ENCODE measurements around the gene CATSPER1.
A peak's percentile ranks its signal among the peaks of the same experiment; 100 is the strongest.

The CATSPER1 gene

GRCh38 chr11:66017321-66017720, 9.0 kb downstream of the CATSPER1 start:
- Histone ChIP-seq H3K79me2 (no peaks in the 10 kb centered on the region), H3K36me3 (ENCODE audit: control insufficient read depth, insufficient read depth, low read length) (no peaks in the 10 kb centered on the region), H3K9me3 (ENCODE audit: control insufficient read depth, low read length) (no peaks in the 10 kb centered on the region), H3K9ac (no peak overlapping the region), H3K4me2 (ENCODE audit: low read length) (no peak overlapping the region), H3K27me3 (ENCODE audit: control insufficient read depth, insufficient read depth, low read length) (no peaks in the 10 kb centered on the region), H3K4me1 (peaks cover 11% of the 10 kb centered on the region), H3K27ac (no peak overlapping the region), H2AFZ (no peak overlapping the region), H3K4me3 (ENCODE audit: low read depth, low read length) (no peak overlapping the region)
- TF ChIP-seq, protein P1, sequence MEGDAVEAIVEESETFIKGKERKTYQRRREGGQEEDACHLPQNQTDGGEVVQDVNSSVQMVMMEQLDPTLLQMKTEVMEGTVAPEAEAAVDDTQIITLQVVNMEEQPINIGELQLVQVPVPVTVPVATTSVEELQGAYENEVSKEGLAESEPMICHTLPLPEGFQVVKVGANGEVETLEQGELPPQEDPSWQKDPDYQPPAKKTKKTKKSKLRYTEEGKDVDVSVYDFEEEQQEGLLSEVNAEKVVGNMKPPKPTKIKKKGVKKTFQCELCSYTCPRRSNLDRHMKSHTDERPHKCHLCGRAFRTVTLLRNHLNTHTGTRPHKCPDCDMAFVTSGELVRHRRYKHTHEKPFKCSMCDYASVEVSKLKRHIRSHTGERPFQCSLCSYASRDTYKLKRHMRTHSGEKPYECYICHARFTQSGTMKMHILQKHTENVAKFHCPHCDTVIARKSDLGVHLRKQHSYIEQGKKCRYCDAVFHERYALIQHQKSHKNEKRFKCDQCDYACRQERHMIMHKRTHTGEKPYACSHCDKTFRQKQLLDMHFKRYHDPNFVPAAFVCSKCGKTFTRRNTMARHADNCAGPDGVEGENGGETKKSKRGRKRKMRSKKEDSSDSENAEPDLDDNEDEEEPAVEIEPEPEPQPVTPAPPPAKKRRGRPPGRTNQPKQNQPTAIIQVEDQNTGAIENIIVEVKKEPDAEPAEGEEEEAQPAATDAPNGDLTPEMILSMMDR (IDR thresholded peaks at IDR 0.05): no peak

DNA sequence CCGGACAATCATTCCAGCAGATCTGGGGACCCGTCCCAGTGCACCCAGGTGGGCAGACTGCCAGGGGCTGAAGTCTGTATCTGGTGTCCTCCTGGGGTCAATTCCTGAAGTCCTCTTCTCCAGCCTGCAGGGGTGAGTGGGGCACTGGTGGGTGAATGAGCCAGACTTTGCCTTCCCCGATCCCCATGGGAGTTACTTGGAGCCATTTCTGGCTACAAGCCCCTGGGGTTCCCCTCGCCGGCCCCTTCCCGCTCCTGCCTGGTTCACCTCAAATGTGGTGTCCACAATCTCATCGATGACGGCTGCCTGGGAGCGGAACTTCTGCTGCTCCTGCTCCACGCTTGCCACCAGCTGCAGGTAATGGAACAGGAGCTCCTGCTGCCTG, 9.5 kb downstream of the CATSPER1 start:
- H3K27me3 ChIP-seq (ENCODE audit: control insufficient read depth, insufficient read depth, low read length): no peaks in the 10 kb centered on the region
- TF ChIP-seq, protein P1 (IDR thresholded peaks at IDR 0.05): no peak

GRCh38 chr11:66015936-66016792, 10.1 kb downstream of the CATSPER1 start:
- peak overlapping the region; percentile 56 for H2AFZ ChIP-seq
- H3K4me3 ChIP-seq (ENCODE audit: low read depth, low read length): no peak overlapping the region
- H3K4me2 ChIP-seq (ENCODE audit: low read length): no peak overlapping the region
- H3K36me3 ChIP-seq (ENCODE audit: control insufficient read depth, insufficient read depth, low read length): no peaks in the 10 kb centered on the region
- TF ChIP-seq, protein P1 (IDR thresholded peaks at IDR 0.05): no peak
- no peak overlapping the region for H3K9ac ChIP-seq
- H3K4me1 ChIP-seq: peaks cover 14% of the 10 kb centered on the region
- H3K79me2 ChIP-seq: no peaks in the 10 kb centered on the region
- no peaks in the 10 kb centered on the region for H3K9me3 ChIP-seq (ENCODE audit: control insufficient read depth, low read length)
- H3K27ac ChIP-seq: peak overlapping the region; percentile 92
- H3K27me3 ChIP-seq (ENCODE audit: control insufficient read depth, insufficient read depth, low read length): no peaks in the 10 kb centered on the region

More for the DNA sequence above, 9.5 kb downstream of the CATSPER1 start:
- Histone ChIP-seq H3K4me3 (ENCODE audit: low read depth, low read length) (no peak overlapping the region), H2AFZ (peak overlapping the region; percentile 56), H3K9me3 (ENCODE audit: control insufficient read depth, low read length) (no peaks in the 10 kb centered on the region), H3K9ac (no peak overlapping the region), H3K36me3 (ENCODE audit: control insufficient read depth, insufficient read depth, low read length) (no peaks in the 10 kb centered on the region), H3K27ac (peak overlapping the region; percentile 92), H3K79me2 (no peaks in the 10 kb centered on the region), H3K4me2 (ENCODE audit: low read length) (no peak overlapping the region), H3K4me1 (peaks cover 11% of the 10 kb centered on the region)

- H3K4me3 ChIP-seq (ENCODE audit: low read depth, low read length): no peak overlapping the region
- H3K27me3 ChIP-seq (ENCODE audit: control insufficient read depth, insufficient read depth, low read length): no peaks in the 10 kb centered on the region
- TF ChIP-seq, protein P1 (IDR thresholded peaks at IDR 0.05): no peak
- H3K4me1 ChIP-seq: peaks cover 14% of the 10 kb centered on the region
- no peaks in the 10 kb centered on the region for H3K36me3 ChIP-seq (ENCODE audit: control insufficient read depth, insufficient read depth, low read length)
- H3K4me2 ChIP-seq (ENCODE audit: low read length): no peak overlapping the region
- no peaks in the 10 kb centered on the region for H3K9me3 ChIP-seq (ENCODE audit: control insufficient read depth, low read length)
- H3K79me2 ChIP-seq: no peaks in the 10 kb centered on the region
- peak overlapping the region; percentile 56 for H2AFZ ChIP-seq
- peak overlapping the region; percentile 92 for H3K27ac ChIP-seq
- H3K9ac ChIP-seq: no peak overlapping the region
Measured at GRCh38 chr11:66015454-66015881, 10.8 kb downstream of the CATSPER1 start.
